Right atrium auricular region (tissue), 2 donors: ENCODE data around the gene SFXN3. TPM values are rescaled to one million over a fixed set of nuclear protein-coding genes. Genes with fewer than 3 reads are reported as not detected.

ENCODE experiments used
- DNase-seq: peaks from one replicate; pipeline ENCODE4 v3.0.0-alpha.2; 2019; ENCODE audit warnings: low spot score
- H3K27ac ChIP-seq, 2 donors: fragments of 200-600 bp; sonication (generic); 1 replicate in 1 of 2; 2 replicates in 1 of 2; pipeline ENCODE4 v1.5.1; 2016 to 2019
- H3K27me3 ChIP-seq, 2 donors: fragments of 200-600 bp; sonication (generic); one replicate each; pipeline versions ENCODE4 v1.5.1 to v1.6.0; 2017 to 2019
- H3K36me3 ChIP-seq: fragments of 200-600 bp; sonication (generic); one replicate; pipeline ENCODE4 v1.5.1; 2016
- H3K4me1 ChIP-seq, 2 donors: fragments of 200-600 bp; sonication (generic); one replicate each; pipeline versions ENCODE4 v1.5.1 to v1.6.0; 2017 to 2019
- H3K4me3 ChIP-seq, 2 donors: fragments of 200-600 bp; sonication (generic); 1 replicate in 1 of 2; 2 replicates in 1 of 2; pipeline ENCODE4 v1.5.1; 2017 to 2019; ENCODE audit warnings: mild to moderate bottlenecking in 1 of 2, moderate library complexity in 1 of 2
- H3K9me3 ChIP-seq, 2 donors: fragments of 200-600 bp; sonication (generic); one replicate each; pipeline ENCODE4 v1.5.1; 2019
- total RNA-seq, 2 donors: library from RNA; depleted of rRNA; stranded (reverse); fragments of >200 nt; gene quantifications; one replicate each; pipeline ENCODE4 v1.1.0, GENCODE V29; 2016
- TF ChIP-seq, protein P1 (sequence below), 2 donors: fragments of 200-600 bp; sonication (generic); IDR thresholded peaks; one replicate each; pipeline ENCODE4 v1.5.1; 2019; ENCODE audit warnings: antibody characterized with exemption in 2 of 2

Gene SFXN3
- total RNA-seq, 2 donors from 2014 or later, result 16.4 to 42.9 TPM

DNA sequence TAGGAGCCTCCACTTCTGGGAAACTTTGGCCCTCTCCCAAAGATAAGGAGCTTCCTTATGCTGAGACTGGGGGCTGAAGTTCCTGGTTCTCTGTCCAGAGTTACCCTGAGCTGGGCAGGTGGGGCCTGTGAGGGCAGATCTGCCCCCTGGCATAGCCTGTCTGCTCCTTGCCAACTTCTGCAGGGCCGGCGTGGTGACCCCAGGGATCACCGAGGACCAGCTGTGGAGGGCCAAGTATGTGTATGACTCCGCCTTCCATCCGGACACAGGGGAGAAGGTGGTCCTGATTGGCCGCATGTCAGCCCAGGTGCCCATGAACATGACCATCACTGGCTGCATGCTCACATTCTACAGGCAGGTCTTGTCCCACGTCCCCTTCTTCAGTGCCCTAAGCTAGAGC lies 4.3 kb downstream of the SFXN3 start:
- no peak overlapping the region for H3K4me3 ChIP-seq
- peaks cover 0 to 20% of the 10 kb centered on the region in 2 donors for H3K4me1 ChIP-seq
- no peaks in the 10 kb centered on the region for H3K27me3 ChIP-seq
- peaks cover 43% of the 10 kb centered on the region for H3K36me3 ChIP-seq
- TF ChIP-seq, protein P1, sequence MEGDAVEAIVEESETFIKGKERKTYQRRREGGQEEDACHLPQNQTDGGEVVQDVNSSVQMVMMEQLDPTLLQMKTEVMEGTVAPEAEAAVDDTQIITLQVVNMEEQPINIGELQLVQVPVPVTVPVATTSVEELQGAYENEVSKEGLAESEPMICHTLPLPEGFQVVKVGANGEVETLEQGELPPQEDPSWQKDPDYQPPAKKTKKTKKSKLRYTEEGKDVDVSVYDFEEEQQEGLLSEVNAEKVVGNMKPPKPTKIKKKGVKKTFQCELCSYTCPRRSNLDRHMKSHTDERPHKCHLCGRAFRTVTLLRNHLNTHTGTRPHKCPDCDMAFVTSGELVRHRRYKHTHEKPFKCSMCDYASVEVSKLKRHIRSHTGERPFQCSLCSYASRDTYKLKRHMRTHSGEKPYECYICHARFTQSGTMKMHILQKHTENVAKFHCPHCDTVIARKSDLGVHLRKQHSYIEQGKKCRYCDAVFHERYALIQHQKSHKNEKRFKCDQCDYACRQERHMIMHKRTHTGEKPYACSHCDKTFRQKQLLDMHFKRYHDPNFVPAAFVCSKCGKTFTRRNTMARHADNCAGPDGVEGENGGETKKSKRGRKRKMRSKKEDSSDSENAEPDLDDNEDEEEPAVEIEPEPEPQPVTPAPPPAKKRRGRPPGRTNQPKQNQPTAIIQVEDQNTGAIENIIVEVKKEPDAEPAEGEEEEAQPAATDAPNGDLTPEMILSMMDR (IDR thresholded peaks at IDR 0.05), result no peak
- DNase-seq, result no peak
- no peaks in the 10 kb centered on the region for H3K9me3 ChIP-seq
- no peak overlapping the region for H3K27ac ChIP-seq

DNA sequence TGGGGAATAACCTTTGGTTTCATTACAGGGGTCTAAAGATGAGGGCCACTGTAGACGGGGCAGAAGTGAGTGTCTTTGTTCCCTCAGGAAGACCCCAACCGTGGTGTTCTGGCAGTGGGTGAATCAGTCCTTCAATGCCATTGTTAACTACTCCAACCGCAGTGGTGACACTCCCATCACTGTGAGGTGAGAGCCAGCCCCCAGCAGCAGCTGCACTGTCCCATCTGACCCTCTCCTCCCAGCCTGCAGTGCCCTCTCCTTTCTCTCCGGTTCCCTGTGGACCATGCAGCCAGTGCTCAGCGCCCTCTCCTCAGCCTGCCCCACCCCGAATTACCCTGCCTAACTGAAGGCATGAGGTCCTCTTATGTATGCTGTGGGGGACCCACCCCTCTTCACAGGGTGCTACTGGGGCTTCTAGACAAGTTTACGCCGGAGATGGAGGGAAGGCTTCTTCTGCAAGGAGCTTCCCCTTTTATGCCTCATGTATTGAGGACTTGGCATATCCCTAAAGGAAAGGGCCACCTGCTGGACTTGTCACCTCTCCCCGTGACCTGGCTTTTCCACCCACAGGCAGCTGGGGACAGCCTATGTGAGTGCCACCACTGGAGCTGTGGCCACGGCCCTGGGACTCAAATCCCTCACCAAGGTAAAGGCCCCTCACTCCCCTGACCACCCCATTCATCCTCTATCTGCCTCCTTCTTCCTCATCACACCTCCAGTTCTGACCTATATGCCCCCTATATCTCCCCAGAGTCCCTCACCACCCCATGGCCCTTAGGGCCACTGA lies 5.1 kb downstream of the SFXN3 start:
- TF ChIP-seq, protein P1 (IDR thresholded peaks at IDR 0.05), result no peak
- Histone ChIP-seq H3K36me3 (peaks cover 43% of the 10 kb centered on the region), H3K9me3 (no peaks in the 10 kb centered on the region), H3K4me3 (no peak overlapping the region), H3K27me3 (no peaks in the 10 kb centered on the region), H3K4me1 (peaks cover 0 to 17% of the 10 kb centered on the region in 2 donors), H3K27ac (no peak overlapping the region)
- DNase-seq, result no peak

DNA sequence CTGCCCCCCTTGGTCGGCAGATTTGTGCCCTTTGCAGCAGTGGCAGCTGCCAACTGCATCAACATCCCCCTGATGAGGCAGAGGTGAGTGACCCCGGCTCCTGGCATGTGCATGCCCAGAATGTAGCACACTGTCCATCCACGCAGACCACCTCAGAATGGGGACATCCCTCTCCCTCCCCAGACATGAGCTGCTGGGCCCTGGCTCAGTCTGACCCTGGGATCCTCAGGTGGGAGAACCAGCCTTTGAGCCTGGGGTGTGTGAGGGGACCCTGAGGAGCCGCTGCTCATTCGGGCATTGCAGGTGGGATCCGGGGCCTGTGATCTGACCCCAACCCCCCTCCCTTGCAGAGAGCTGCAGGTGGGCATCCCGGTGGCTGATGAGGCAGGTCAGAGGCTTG lies 5.7 kb downstream of the SFXN3 start:
- Histone ChIP-seq H3K36me3 (peaks cover 43% of the 10 kb centered on the region), H3K27me3 (no peaks in the 10 kb centered on the region), H3K4me3 (no peak overlapping the region), H3K27ac (no peak overlapping the region), H3K4me1 (peaks cover 0 to 21% of the 10 kb centered on the region in 2 donors), H3K9me3 (no peaks in the 10 kb centered on the region)
- TF ChIP-seq, protein P1 (IDR thresholded peaks at IDR 0.05), result no peak
- DNase-seq, result no peak

- Histone ChIP-seq H3K4me1 (peaks cover 0 to 25% of the 10 kb centered on the region in 2 donors), H3K27ac (no peak overlapping the region), H3K36me3 (peaks cover 43% of the 10 kb centered on the region), H3K27me3 (no peaks in the 10 kb centered on the region), H3K4me3 (no peak overlapping the region), H3K9me3 (no peaks in the 10 kb centered on the region)
- TF ChIP-seq, protein P1 (IDR thresholded peaks at IDR 0.05), result no peak
- no peak for DNase-seq
Observed at GRCh38 chr10:101038484-101038883, 7.5 kb downstream of the SFXN3 start.

- TF ChIP-seq, protein P1 (IDR thresholded peaks at IDR 0.05), result no peak
- H3K27me3 ChIP-seq, result no peaks in the 10 kb centered on the region
- no peak overlapping the region for H3K27ac ChIP-seq
- DNase-seq, result no peak
- H3K4me1 ChIP-seq, result peaks cover 0 to 22% of the 10 kb centered on the region in 2 donors
- no peak overlapping the region for H3K4me3 ChIP-seq
- H3K36me3 ChIP-seq, result peaks cover 38% of the 10 kb centered on the region
- H3K9me3 ChIP-seq, result no peaks in the 10 kb centered on the region
Observed at GRCh38 chr10:101040061-101040460, 9.0 kb downstream of the SFXN3 start.
